Prostate gland (tissue), 2 donors: Measurements from ENCODE around the gene OAS2.

Experiments used
- CTCF ChIP-seq, 4 experiments: fragments of 200-600 bp in 2 of 4; fragments of 450-650 bp in 2 of 4; sonication (generic) in 2 of 4; IDR thresholded peaks; 1 replicate in 3 of 4; 2 replicates in 1 of 4; pipeline ENCODE4 v1.5.1; 2016 to 2019; ENCODE audit warnings: antibody characterized with exemption in 4 of 4, mild to moderate bottlenecking in 2 of 4, moderate library complexity in 2 of 4
- POLR2A ChIP-seq: fragments of 450-650 bp; IDR thresholded peaks from one replicate; pipeline ENCODE4 v1.6.1; 2016; ENCODE audit warnings: antibody characterized with exemption, mild to moderate bottlenecking
- POLR2AphosphoS5 ChIP-seq: sonication (generic); formaldehyde crosslinking; IDR thresholded peaks from one replicate; pipeline ENCODE4 v1.6.1; 2017; ENCODE audit warnings: antibody characterized with exemption

GRCh38 chr12:112942572-112942971, 35.7 kb upstream of the OAS2 start:
- no peak for TF ChIP-seq CTCF (IDR thresholded peaks at IDR 0.05)
- no peak for TF ChIP-seq POLR2A
- no peak for TF ChIP-seq POLR2AphosphoS5
